ENCODE results near the gene KRTAP10-12.
"Not testable (repeated sequence)": the region's sequence is repeated elsewhere in the genome, so short reads cannot be mapped to it uniquely, and the experiment has no call there.

KRTAP10-12 gene

GRCh38 chr21:44684483-44684882 is 12.5 kb upstream of the KRTAP10-12 start:
- DNase-seq (ENCODE audit: low spot score) = no peak
- in situ Hi-C loops (cut with MboI; ENCODE audit: low sequenced_read_pairs, unreplicated experiment) = no loop called here
- TF ChIP-seq, protein P1, sequence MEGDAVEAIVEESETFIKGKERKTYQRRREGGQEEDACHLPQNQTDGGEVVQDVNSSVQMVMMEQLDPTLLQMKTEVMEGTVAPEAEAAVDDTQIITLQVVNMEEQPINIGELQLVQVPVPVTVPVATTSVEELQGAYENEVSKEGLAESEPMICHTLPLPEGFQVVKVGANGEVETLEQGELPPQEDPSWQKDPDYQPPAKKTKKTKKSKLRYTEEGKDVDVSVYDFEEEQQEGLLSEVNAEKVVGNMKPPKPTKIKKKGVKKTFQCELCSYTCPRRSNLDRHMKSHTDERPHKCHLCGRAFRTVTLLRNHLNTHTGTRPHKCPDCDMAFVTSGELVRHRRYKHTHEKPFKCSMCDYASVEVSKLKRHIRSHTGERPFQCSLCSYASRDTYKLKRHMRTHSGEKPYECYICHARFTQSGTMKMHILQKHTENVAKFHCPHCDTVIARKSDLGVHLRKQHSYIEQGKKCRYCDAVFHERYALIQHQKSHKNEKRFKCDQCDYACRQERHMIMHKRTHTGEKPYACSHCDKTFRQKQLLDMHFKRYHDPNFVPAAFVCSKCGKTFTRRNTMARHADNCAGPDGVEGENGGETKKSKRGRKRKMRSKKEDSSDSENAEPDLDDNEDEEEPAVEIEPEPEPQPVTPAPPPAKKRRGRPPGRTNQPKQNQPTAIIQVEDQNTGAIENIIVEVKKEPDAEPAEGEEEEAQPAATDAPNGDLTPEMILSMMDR (IDR thresholded peaks at IDR 0.05; ENCODE audit: borderline replicate concordance, control extremely low read depth, extremely low read depth, insufficient read depth, missing control alignments) = no peak

DNA sequence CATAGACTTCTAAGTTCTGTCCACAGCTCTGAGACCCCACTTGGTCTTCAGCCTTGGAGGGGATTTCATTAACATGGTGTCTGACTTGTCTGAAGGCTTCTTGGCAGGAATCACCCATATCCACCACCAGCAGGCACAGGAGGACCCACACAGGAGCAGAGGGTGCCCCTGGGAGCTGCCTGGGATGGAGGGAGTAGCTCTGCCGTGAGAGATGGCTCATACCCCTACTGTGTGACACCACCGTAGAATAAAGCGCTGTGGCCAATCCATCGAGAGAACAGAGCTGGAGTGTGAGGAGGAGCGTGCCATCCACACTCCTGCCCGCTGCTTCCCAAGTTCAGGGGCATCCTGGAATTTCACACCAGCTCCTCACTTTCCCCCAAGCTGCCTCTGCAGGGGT is 11.9 kb upstream of the KRTAP10-12 start:
- in situ Hi-C loops (cut with MboI; ENCODE audit: low sequenced_read_pairs, unreplicated experiment); DNase-seq (ENCODE audit: low spot score): not testable (repeated sequence)

GRCh38 chr21:44686000-44686781 is 10.8 kb upstream of the KRTAP10-12 start:
- no peak for DNase-seq (ENCODE audit: low spot score)
- TF ChIP-seq, protein P1 (IDR thresholded peaks at IDR 0.05; ENCODE audit: borderline replicate concordance, control extremely low read depth, extremely low read depth, insufficient read depth, missing control alignments) = no peak
- in situ Hi-C loops (cut with MboI; ENCODE audit: low sequenced_read_pairs, unreplicated experiment) = no loop called here

DNA sequence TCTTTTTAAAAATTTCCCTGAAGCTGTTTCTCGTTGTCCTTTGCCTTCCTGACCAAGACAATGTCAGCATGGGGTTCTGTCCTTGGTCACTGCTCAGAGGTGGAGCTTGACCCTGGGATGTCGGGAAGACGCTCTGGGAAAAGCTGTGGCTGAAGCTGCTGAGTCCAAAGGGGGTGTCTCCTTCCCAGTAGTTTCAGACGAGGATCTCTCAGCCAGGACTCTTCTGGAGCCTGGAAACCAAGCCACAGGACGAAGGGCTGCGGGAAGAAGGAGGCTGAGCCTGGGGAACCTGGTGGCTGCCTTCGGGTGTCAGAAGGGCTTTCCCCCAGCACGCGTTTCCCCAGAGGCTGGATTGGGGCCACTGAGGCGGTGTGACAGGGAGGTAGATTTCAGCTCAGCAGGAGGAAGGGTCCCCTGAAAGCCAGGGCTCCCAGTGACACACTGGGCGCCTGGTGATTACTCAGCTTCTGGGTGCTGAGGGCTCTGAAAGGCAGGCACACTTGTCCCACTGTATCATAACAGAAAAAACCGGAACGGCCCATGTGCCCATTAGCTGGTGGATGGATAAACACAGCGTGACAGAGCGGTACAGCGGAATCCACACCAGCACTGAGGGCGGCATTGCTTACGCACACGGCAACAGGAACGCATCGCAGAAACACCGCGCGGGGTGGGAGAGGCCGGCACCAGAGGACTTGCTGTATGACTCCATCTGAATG is 10.0 kb upstream of the KRTAP10-12 start:
- DNase-seq (ENCODE audit: low spot score) = no peak
- in situ Hi-C loops (cut with MboI; ENCODE audit: low sequenced_read_pairs, unreplicated experiment) = no loop called here
- TF ChIP-seq, protein P1 (IDR thresholded peaks at IDR 0.05; ENCODE audit: borderline replicate concordance, control extremely low read depth, extremely low read depth, insufficient read depth, missing control alignments) = no peak

- TF ChIP-seq, protein P1 (IDR thresholded peaks at IDR 0.05; ENCODE audit: borderline replicate concordance, control extremely low read depth, extremely low read depth, insufficient read depth, missing control alignments) = no peak
- in situ Hi-C loops (cut with MboI; ENCODE audit: low sequenced_read_pairs, unreplicated experiment) = no loop called here
- no peak for DNase-seq (ENCODE audit: low spot score)
These were observed 9.3 kb upstream of the KRTAP10-12 start for GRCh38 chr21:44687671-44688070.

DNA sequence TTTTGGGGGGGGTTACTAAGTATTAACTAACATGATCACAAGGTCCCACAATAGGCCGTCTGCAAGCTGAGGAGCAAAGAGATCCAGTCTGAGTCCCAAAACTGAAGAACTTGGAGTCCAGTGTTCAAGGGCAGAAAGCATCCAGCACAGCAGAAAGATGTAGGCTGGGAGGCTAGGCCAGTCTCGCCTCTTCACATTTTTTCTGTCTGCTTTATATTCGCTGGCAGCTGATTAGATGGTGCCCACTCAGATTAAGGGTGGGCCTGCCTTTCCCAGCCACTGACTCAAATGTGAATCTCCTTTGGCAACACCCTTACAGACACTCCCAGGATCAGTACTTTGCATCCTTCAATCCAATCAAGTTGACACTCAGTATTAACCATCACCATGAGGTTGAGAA is 7.2 kb upstream of the KRTAP10-12 start:
- in situ Hi-C loops (cut with MboI; ENCODE audit: low sequenced_read_pairs, unreplicated experiment); DNase-seq (ENCODE audit: low spot score): not testable (repeated sequence)

GRCh38 chr21:44691686-44692085 is 5.3 kb upstream of the KRTAP10-12 start:
- in situ Hi-C loops (cut with MboI; ENCODE audit: low sequenced_read_pairs, unreplicated experiment) = no loop called here
- DNase-seq (ENCODE audit: low spot score) = no peak
- TF ChIP-seq, protein P1 (IDR thresholded peaks at IDR 0.05; ENCODE audit: borderline replicate concordance, control extremely low read depth, extremely low read depth, insufficient read depth, missing control alignments) = no peak

All from GM13976 (cell line).